ENCODE results near the gene ITIH5.
"Not testable (repeated sequence)": the region's sequence is repeated elsewhere in the genome, so short reads cannot be mapped to it uniquely, and the experiment has no call there.

ITIH5 gene

DNA sequence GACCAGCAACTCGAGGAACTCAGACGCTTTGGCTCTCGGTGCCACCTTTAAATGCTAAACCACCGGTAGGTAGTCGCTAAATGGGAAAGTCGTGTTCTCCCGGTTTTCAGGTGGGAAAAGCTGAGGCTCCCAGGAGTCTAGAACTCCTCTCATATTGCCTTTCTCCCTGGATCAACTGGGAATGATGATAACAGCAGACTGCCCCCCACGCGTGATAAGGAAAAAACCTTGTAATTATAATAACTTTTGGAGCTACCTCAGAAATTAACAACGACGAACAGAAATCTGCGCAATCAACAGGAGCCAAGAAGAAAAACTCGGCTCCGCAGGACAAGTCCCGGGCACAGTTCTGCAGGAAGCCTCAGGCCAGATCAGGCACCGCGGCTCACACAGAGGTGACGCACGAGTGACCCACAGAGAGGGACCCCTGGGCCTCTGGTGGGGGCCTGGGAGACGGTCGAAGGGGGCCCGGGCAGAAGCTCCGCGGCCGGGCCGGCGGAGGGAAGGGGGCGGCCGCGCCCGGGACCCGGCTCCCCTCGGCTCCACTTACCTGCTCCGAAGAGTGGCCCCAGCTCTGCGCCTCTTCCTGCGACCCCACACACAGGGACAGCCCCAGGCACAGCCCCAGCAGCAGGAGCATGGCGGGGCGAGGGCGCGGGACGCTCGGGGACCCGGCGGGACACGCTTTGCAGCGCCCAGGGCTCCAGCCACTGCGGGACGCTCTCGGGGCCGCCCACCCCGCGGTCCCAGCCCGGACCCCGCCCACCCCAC, at the start of gene ITIH5:
TSS of gene ITIH5 (minus strand) at position 714 of the 771 bp plus-strand sequence. CDS start at position 640, 74 bp downstream.
- no peak for DNase-seq

DNA sequence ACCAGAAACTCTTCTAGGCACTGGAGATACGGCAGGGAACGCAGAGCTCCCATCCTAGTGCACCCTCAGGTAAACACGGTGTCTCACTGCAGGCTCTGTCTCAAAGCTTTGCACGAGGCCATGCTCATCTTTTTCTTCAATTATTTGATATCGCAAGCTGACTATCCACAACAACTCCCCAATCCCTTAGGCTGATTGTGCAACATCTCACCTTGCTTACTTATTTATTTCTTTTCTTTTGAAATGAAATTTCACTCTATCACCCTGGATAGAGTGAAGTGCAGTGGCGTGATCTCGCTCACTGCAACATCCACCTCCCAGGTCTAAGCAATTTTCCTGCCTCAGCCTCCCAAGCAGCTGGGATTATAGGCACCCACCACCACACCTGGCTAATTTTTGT, 48.7 kb upstream of the ITIH5 start:
- no peak for DNase-seq

DNA sequence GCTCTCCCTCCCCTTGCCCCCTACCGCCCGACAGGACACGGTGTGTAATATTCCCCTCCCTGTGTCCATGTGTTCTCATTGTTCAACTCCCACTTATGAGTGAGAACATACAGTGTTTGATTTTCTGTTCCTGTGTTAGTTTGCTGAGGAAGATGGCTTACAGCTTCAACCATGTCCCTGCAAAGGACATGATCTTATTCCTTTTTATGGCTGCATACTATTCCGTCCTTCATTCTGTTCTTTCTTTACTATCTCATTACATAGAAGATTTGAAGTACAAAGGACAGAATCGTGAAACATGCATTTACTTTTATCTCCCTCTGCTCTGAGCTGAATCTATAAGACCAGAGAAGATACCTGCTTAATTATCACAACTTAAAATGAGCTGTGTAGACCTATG, 44.3 kb upstream of the ITIH5 start:
- not testable (repeated sequence) for DNase-seq

DNA sequence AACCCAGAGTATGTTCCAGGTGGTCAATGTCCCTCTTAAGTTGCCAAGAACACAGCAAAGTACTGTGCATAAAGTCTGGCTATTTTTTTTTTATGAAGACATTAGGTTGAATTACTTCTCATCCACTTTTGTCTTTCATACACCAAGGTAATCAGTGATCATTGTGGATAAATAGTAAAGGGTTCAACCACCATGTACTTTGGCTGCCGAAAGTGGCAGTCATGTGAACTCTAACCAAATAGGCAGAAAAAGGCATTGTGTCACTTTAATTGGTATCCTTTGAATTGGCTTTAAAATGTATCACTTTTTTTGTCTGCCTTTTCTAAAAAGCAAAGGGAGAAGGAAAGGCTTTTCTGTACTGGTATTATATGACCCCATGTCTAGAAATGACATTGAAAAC, 43.7 kb upstream of the ITIH5 start:
- DNase-seq: no peak

DNA sequence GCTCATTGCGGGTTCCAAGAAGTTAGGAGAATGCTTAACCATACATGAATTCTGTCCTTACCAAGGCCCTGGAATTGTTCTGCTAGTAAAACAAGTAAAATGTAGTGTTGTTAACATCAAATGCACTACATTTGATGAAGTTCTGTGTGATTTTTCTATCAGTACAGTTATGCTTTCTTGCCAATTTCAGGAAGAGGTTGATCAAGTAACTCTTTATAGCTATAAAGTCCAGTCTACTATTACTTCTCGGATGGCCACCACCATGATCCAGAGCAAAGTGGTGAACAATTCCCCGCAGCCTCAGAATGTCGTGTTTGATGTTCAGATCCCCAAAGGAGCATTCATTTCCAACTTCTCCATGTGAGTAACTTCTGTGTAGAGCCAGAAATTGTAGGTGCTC, 42.1 kb upstream of the ITIH5 start:
- DNase-seq: no peak

DNA sequence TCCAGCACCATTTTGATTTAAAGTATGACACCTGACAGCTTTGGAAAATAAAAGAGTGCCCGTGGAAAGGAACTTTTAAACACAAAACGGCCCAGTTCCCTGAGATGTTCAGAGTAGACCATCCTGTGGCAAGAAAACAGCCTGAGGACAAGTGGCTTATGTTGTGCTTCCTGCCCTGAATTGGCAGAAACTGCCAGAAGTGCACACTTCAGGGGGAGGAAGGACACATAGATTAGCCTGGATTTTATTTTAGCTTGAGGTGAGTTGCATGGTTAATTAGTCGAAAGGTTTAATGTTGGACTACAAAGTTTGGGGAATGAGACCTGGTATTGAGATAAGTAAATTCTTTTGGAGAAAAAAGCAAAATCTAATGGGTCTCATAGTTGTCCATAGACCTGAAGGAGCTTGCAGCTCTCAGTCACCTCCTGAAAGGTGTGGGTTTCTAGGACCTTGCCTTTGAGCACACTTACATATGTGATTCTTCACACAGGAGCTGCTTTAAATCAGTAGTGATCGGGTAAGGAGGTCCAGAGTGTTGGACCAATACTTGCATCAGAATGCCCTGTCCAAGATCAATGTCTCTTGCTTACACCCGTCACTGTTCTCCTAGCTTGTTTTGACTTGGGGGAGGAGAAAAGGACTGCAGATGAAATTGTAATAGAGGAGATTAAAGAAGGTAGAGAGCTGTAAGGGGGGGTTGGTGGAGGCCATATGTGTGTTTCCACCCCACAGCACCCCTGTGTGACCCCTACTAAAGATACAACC, 41.3 kb upstream of the ITIH5 start:
- DNase-seq: no peak

DNA sequence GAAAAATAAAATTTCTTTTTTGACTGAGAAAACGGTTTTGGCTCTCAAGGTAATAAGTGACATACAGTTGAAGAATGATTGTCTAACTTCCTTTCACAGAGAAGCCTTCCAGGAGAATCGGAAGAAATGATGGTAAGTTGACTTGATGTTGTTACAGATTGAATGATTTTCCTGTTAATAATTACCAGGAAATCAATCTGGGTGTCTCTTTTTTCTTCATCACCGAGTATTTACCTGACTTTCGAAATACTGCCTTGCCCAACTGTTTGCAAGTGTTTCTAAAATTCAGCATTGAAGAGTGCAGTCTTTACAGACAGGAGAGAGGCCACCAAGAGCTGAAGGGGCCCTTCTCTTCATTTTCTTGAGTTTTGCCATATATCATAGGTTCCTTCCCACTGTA, 40.3 kb upstream of the ITIH5 start:
- DNase-seq: no peak

DNA sequence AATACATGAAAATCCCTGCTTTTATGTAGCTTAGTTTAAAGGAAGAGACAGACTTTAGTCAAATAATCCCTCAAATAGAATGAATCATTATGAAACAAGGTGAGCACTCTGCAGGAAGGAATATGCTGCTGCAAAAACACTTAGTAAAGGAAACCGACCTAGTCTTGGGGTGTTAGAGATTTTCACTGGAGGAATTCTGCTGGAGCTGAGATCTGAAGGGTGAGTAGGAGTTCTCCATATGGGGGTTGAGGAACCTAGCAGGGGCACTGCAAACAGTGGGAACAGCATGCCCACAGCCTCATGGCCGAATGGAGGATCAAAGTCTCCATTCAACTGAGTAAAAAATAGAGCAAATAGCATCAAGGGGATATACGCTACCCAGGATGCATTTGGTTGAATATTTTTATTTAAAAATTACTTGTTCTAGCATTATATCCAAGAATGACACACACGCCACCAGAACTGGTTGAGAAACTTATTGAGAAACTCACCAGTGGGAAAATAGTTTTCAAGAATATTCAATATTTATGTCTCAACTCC, 39.8 kb upstream of the ITIH5 start:
- no peak for DNase-seq

DNA sequence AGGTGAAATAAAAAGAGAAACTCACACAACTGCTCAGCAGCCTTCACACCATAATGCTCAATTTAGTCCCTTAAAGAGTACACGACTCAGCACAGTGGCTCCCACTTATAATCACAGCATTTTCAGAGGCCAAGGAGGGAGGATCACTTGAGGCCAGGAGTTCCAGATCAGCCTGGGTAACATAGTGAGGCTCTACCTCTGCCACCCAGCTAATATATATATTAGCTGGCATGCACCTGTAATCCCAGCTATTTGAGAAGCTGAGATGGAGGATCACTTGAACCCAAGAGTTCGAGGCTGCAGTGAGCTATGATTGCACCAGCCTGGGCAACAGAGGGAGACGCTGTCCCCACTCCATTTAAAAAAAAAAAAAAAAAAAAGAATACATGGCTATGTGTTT, 38.6 kb upstream of the ITIH5 start:
- no peak for DNase-seq

GRCh38 chr10:7704071-7705016, 37.6 kb upstream of the ITIH5 start:
- no peak for DNase-seq

- no peak for DNase-seq
These were observed 36.4 kb upstream of the ITIH5 start, which contains the start of gene ITIH2 for GRCh38 chr10:7703140-7703539. Gene ITIH2 (plus strand): TSS chr10:7703316. CDS start chr10:7703435, 119 bp downstream.

DNA sequence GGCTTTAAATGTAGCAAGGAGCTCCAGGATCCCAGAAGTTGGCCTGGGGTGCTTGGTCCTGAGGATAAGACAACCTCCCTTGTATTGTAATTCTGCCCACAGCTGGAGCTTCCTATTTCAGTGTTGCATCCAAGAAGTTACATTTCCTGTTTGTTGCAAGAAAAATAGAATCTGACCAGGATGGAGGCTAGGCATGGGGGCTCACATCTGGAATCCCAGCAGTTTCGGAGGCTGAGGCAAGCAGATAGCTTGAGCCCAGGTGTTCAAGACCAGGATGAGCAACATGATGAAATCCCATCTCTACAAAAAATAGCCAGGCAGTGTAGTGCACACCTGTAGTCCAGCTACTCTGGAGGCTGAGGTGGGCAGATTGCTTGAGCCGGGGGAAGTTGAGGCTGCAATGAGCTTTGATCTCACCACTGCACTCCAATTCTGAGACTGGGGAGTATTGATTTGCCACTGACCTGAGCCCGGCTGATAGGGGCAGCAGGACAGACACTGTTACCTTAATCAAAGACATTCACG, 35.6 kb upstream of the ITIH5 start:
- no peak for DNase-seq

GRCh38 chr10:7701158-7701742, 34.5 kb upstream of the ITIH5 start:
- DNase-seq: no peak

DNA sequence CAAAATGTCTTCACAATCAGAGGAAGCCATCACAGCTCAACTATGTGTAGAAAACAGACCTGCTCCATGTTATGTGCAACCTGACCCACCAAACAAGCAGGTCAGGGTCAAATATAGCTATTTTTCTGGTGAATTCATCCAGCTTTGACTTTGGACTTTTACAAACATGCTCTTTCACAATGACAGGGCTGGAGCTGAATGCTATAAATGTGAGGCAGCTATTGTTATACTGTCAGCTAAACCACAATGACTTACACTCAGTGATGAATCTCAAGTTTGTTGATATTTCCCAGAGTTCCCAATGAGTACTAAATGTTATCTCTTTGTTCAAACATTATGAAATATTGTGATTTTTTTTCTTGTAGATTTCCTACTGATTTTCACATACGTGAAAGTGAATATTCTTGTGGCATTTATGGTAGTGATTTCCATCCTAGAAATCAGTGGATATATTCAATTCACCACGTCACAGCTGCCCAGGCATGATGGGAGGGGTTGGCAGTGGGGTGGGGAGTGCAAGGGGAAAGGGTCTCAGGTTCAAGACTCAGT, 33.9 kb upstream of the ITIH5 start:
- no peak for DNase-seq

DNA sequence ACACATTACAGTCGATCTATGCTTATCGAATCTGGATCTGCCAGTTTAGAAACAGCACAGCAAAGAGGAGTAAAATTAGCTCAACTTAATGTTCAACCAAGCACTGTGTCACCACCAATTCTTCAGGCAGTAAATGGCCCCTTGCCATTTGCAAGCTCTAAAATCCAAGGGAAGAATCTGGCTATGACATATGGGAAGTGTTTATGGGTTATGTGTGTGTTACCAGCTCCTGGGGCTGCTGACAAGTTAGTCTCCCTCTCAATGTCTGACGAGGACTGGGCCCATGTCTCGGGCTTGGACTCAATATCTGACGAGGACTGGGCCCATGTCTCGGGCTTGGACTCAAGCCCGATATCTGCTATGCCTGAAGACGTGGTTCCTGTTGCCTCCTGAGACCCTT, 30.7 kb upstream of the ITIH5 start:
- no peak for DNase-seq

DNA sequence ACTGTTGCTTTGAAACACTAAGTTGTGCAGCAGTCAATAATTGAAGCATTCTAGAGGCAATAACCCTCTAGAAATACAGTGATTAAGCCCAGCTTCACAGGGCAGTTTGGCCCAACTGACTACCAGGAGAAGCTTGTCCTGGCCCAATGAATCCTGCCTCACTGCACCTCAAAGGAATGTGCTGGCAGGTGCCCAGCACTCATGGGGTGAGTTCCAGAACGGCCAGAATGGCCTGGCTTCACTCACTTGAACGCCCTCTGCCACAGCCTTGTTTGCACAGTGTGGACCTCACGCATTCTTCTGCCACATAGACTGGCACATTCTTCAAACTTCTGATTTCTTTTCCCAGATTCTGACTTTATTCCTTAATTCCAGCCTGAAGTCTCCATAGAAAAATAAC, 29.8 kb upstream of the ITIH5 start:
- DNase-seq: no peak

- not testable (repeated sequence) for DNase-seq
These were observed 26.4 kb upstream of the ITIH5 start for GRCh38 chr10:7693194-7693593.

- not testable (repeated sequence) for DNase-seq
These were observed 25.6 kb upstream of the ITIH5 start for GRCh38 chr10:7692368-7692767.

- DNase-seq: not testable (repeated sequence)
These were observed 24.3 kb upstream of the ITIH5 start for GRCh38 chr10:7690885-7691597.

GRCh38 chr10:7689591-7689990, 22.8 kb upstream of the ITIH5 start:
- no peak for DNase-seq

All from GF-D8 (cell line).